HG03045 (cell line): ENCODE data around the gene KLF13.

Experiments
- ATAC-seq: cut with Tn5 transposase; IDR thresholded peaks from one replicate; pipeline ENCODE4 v1.9.1; 2021; ENCODE audit warnings: mild to moderate bottlenecking, moderate library complexity; ENCODE audit not compliant: unreplicated experiment

The KLF13 gene

DNA sequence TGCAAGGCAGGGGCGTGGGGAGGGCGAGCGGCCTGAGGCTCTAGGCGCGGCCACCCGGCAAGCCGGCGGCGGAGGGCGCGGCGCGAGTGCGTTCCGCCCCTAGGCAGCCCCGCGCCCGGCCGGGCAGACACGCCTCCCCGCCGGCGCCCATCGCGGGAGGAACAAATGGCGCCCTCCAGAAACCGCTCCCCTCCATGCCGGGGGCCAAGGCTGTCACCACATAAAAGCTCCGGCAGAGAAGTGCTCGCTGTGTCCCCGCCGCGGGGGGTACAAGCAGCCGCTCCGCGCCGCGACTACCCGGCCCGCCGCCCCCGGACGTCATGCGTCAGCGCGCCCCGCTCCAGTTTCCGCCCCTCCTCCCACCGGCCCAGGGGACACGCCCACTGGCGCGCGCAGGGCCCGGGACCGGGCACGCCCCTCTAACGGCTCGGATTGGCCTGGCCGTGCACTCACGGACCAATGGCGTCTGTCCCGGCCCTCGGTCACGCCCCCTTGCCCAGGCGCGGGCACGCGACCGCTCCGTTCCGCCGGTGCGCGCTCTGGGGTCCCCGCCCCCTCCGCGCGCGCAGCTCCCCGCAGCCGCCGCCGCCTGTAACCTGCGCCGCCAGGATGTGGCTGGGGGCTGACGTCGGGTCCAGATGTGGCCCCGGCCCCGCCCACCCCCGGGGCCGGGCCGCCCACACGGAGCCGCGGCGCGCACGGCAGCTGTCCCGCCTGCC, at the start of gene KLF13:
Gene KLF13, plus strand, starts transcription at position 680 of the 719 bp plus-strand sequence. CDS start 378 bp downstream, outside the sequence.
- ATAC-seq, result peak; percentile 63

DNA sequence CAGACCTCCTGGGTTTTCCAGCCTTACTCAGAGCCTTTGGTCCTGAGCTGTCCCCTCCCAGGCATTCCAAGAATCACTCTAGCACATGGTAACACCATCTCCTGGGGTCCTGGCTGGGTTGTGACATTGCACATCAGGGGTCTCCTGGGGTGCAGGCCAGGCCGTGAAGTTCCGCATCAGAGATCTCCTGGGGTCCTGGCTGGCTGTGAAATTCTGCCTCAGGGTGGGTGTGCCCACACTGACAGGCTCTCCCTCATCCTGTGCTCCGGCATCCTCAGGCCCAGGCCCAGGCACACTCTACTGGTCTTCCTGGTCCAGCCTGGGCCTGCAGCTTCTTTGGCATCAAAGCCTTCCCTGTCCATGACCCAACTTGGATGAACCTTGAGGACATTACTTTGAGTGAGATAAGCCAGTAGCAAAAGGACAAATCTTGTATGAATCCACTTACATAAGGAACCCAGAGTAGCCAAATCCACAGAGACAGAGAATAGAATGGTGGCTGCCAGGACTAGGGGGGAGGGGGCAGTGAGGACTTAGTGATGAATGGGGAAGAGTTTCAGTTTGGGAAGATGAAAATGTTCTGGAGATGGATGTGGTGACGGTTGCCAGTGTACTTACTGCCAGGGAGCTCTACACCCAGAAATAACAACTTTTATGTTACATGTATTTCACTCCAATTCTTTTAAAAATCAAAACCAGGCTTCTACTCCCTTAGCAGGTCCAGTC, 49.1 kb upstream of the KLF13 start:
- ATAC-seq, result no peak

DNA sequence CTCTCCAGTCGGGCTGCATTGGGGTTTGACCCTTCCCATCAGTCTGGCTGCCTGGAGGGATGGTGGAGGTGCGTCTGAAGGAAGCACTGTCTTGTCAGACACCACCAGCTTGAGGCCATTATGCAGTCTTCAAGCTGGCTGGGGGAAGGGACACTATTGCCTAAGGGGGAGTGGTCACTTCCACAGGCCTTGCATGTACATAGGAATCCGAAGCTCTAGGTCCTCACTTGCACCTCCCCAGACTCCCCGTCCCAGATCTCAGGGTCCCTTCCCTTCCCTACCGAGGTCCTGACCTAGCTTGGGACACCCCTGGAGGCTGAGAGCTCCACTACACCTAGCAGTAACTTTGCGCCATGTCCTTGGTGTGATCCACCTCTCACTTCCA, 48.6 kb upstream of the KLF13 start:
- no peak for ATAC-seq

DNA sequence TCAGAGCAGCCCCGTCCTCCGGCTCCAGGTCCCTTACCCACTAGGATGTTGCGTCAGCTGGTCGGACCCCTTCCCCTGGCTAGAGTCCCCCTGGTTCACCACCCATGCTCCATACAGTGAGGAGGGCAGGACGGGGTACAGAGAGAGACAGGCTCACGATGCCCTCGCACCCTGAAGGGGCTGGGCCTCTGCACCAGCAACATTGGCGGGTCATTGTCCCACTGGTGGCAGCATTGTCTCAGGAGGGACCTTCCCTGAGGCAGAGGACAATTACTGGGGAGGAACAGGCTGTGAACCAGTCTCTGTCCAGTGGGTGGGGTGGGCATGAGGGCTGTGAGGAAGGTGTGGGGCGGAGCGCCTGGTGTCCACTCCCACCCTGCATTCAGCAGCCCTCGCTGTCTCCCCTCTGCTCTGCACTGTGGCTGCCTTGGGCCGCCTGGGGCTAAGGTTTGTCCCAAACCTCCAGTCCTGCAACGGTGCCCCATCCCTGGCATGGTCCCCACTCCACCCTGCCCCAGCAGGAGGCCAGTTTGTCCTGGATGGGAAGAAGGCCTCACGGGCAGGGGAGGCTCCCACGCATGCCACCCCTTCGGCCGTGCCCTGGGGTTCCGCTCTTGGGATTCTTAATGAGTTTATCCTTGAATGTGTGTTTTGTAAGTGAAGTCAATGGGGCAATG, 48.0 kb upstream of the KLF13 start:
- ATAC-seq, result no peak

DNA sequence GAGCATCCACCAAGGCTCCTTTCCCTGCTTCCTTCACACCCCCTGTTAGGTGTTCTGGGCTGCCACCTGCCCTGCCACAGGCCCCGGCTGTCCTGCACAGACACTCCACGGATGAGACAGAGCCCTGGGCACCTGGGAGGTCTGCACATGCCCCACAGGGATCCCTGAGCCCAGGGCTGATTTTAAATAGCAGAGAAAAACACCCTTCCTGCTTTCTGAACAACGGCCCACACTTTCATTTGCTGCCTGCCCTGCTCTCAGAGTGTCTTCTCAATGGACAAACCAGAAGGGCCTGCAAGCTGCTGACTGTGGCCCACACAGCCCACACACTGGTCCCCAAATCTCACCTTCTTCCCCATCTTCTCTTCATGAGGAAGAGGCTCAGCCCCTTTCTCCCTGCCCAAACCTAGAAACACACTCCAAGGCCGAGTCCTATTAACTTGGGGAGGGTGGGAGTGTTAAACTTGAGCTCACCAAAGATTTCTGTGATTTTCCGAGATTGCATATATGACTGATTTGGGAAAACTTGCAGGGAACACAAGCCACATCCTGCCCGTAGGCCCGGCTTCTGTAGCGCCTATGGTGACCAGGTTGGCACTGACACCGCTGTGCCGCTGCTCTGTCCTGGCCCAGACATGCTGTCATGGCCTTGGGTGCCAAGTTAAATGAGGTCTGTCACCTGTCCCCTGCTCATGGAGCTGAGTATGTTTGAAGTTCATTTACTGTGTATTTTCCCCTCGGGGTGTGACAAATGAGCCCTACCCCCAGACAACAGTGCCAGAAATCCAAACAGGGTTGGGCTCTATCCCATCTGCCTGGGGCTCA, 47.2 kb upstream of the KLF13 start:
- no peak for ATAC-seq

DNA sequence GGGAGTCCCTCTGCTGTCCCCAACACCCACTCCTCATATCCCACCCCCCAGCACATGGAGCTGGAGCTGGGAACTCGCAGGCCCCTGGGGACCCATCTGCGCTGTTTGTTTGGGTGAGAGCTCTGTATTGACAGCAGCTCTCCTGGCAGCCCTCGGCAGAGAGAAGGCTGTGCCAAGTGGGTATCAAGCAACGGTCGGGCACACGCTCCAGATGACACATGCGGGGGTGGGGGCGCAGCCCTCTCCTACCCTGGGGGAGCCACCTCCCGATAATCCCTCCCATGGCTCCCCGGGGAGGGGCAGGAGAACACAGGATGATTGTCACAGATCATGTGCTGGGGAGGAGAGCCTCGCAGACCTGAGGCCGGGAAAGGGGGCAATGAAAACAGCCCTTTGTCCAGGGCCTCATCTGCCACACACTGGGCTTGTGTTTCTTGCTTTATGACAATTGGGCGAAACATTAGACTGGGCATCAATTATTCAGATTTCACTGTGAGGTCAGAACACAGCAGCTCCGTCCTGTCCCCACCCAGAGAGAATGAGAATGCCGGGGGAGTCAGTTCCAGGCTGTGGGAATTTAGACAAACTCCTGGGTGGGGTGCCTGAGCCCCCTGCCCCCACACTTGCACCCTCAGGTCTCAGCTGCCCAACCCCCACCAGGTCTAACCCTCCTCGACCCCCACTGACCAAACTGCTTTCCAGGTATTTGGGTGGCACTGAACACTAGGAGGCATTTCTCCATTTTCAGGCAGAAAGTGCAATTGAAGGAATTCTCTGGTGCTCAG, 46.4 kb upstream of the KLF13 start:
- no peak for ATAC-seq

DNA sequence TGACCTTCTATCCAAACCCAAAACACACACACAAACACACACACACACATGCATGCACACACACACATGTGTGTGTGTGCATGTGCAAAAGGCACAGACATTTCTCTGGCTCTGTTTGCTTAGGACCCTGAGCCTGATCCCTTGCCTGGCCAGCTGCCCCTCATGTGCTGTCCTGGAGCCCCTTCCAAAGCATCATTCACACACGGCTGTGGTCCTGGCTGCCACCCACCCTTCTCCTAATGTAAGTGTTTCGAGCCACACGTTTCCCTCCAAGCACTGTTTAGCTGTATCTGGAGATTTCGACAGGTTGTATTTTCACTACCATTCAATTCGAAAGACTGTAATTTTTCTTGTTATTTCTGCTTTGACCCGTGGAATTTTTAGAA, 45.8 kb upstream of the KLF13 start:
- ATAC-seq, result no peak

DNA sequence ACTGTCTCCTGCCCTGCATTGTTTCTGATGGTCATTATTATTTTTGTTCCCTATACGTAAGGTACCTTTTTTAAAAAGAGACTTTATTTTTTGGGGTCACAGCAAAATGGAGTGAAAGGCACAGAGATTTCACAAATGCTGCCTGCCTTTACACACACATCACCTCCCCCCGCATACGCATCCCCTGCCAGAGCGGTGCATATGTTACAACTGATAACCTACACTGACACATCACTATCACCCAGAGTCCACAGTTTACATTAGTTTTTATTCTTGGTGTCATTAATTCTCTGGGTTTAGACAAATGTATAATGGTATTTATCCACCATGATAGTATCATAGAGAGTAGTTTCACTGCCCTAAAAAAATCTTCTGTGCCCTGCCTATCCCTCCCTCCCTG, 43.6 kb upstream of the KLF13 start:
- ATAC-seq, result no peak

DNA sequence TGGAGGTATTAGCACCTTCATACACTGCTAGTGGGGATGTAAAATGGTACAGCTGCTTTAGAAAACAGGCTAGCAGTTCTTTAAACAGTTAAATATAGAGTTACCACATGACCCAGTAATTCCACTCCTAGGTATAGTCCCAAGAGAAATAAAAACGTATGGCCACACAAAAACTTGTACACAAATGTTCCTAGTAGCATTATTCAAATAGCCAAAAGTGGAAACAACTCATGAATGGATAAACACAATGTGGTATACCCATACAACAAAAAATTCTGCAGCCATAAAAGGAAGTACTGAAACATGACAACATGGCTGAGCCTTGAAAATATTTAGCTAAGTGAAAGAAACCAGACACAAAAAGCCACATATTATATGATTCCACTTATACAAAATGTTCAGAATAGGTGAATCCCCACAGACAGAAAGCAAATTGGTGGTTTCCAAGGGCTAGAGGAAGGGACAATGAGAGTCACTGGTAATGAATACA, 40.8 kb upstream of the KLF13 start:
- no peak for ATAC-seq

DNA sequence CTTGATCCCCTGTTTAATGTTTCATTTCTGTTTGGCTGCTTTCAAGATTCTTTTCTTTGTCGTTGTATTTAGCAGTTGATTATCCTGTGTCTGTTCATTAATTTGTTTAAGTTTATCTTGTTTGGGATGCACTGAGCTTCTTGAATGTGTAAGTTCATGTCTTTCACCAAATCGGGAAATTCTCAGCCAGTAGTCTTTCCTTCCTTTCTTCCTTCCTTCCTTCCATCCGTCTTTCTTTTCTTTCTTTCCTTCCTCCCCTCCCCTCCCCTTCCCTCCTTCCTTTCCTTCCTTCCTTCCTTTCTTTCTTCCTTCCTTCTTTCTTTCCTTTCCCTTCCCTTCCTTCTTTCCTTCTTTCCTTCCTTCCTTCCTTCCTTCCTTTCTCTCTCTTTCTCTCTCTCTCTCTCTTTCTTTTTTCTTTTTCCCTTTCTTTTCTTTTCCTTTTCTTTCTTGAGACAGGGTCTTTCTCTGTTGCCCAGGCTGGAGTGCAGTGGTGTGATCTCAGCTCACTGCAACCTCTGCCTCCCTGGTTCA, 35.5 kb upstream of the KLF13 start:
- no peak for ATAC-seq

DNA sequence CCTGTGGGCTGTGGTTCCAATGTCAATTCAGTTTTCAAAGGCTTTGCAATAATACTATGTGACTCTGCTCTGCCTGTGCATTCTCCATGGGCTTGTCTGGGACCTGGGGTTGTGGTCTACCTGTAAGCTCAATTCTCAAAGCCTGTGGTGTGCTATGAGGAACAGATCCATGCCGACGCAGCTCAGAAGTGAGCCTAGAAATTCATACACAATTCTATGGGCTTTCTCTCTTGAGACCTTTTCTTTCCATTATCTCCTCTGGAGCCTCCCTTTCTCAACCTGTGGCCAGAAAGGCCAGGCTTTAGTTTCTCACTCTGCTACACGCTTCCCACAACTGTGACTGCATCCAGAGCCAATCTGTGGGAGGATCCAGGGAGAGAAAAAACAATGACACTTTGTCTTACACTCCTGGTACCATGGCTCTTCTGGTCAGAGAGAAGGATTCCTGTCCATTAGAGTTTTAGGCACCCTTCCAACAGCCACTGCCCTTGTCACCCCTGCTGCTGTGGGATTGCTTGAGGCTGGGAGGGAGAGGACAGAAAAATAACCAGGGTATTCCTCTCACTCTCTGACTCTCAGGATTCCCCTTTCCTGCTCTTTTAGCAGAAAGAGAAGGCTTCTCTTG, 34.1 kb upstream of the KLF13 start:
- no peak for ATAC-seq

DNA sequence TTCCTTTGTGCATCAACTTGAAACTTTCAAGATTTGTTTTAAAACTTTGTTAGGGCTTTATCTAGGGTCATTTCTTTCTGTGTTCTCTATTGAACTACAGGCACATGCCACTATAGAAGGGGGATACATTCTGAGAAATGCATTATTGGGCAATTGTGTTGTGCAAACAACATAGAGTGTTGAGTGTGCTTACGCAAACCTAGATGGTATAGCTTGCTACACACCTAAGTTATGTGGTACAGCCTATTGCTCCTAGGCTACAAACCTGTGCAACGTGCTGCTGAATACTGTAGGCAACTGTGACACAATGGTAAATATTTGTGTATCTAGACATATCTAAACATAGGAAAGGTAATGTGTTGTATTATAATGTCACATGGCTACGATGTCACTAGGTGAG, 33.0 kb upstream of the KLF13 start:
- no peak for ATAC-seq

DNA sequence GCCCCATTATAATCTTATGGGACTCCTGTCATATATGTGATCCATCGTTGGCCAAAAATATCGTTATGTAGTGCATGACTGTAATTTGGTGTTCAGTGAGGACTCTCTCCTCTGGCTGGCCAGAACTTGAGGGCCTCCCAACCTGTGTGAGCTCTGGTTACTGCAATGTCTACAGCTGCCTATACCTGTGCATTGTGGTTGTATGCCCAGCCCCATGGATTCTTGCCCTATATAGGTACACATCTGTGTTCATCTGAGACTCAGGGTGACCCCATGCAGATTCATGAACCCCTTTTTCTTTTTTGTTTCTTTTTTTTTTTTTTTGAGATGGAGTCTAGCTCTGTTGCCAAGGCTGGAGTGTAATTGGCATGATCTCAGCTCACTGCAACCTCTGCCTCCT, 32.6 kb upstream of the KLF13 start:
- no peak for ATAC-seq

DNA sequence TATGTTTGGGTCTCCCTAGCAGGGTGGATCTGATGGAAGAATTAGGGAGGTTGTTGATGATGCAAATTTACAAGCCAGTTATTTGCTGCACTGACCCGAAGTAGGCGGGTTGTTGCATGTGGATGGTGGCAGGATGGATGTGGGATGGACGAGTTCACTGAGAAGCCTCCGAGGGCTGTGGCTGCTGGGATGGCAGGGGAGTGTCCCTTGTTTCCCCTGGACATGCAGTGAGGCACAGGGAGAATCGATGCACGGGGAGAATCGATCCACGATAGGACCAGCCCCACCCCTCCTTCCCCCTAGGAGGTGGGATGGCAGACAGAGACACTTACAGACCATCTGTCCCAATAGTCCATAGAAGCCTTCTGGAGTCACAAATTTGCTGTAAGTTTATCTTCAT, 31.0 kb upstream of the KLF13 start:
- no peak for ATAC-seq

DNA sequence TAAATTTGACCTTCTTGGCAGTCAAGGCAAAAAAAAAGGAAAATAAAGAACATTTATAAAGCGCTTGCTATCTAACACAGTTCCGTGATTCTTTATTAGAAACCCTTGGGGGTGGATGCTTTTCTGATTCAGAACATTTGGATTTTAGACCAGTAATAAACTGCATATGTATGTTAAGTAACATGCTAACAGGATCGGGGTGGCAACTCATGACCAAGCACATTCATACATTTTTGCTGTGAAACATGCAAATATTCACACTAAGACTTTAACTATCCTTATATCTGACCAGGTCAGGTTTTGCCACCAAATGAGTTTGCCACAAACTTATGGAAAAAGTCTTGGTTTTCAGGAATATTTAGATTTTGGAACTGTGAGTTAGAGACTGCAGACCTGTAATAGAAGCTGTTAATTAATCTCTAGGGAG, 30.4 kb upstream of the KLF13 start:
- ATAC-seq, result no peak

DNA sequence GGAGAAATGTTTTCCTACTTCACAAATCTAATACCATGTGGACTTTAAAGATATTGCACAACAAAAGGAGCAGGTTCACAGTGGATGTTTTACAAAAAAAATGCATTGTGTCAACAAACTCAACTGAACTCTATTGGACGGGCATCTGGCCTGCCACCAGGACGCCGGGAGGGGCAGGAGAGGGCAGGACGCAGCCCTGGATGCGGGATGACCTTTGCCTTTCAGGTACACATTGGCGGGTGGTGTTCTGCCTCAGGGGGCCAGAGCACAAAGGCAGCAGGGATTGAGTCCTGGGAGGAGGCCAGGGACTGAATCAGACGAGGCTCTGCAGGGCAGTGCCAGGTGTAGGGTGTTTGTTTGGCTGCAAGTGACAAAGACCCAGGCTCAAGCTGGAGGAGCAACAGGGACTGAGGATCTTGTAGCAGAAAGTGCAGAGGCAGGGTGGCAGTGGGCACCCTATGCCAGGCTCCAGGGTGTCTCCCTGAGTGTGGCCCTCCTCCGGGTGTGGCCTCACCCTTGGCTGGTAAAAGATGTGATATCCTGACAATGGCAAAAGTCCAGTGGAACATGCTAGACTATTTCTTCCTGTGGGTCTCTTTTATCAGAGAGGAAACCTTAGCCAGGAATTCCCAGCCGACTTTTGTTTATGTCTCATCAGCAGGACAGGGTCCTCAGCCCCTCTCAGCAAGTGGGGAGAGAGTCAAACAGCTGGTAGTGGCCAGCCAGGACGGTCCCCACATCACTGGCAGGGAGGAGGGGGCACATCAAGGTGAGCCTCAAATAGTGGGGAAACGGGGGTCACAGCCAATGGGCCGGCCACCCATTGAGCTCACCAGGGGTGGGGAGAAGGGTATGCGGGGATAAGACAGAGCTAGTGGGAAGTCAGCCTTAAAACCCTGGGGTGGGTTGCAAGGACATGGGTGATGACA, 29.7 kb upstream of the KLF13 start:
- no peak for ATAC-seq

DNA sequence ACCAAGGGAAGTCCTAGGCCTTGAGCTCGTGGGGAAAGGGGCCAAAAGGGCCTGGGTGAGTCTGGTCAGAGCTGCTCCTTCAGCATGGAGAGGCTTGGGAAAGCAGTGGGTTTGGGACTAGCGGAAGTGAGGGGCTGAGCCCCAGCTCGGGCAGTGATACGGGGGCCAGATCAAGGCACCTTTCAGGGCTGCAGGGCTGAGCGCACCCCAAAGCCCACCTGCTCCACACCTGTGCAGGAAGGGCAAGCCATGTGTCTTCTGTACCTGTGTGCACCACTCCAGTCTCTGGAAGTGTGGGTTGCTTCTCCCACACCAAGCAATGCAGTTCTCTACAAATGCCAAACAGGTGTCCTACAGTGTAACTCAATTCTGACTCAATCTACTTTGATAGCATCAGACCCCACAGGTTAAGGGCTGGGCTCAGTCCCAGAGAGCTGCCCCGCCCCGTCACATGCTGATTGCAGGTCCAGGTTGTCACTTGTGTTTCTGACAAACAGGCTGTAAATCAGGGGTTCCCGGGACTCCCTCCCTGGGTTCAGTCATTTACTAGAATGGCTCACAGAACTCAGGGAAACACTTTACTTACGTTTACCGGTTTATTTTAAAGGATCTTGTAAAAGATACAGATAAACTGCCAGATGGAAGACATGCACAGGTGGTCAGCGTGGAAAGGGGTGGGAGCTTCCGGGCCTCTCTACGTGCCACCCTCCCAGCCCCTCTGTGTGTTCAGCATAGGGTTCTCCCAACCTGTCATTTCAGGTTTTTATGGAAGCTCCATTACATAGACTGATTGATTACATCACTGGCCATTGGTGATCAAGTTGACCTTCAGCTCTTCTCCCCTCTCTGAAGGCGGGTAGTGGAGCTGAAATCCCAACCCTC, 28.8 kb upstream of the KLF13 start:
- no peak for ATAC-seq
